ENCODE results near the gene FAM53B. TPM values are rescaled to one million over a fixed set of nuclear protein-coding genes. Genes with fewer than 3 reads are reported as not detected.

FAM53B gene
- total RNA-seq, 1 experiment from 2014 or later: 18.3 TPM

- CTCF ChIA-PET: interaction anchor here (0.6 kb wide), 1 partner anchor 26 kb away, joined by 3 read pairs; no protein-coding TSS in a partner anchor
- no peak overlapping the region for H3K4me3 ChIP-seq (ENCODE audit: low read depth, low read length, poor library complexity, severe bottlenecking)
- intact Hi-C loops (cut with micrococcal nuclease; ENCODE audit: unreplicated experiment): no loop called here
- POLR2A ChIA-PET (ENCODE audit: low non-redundant PET): interaction anchor here (0.7 kb wide), 1 partner anchor 78 kb away, joined by 6 read pairs; no protein-coding TSS in a partner anchor
- BruUV-seq (replicated peaks): no TSS peak
- no peaks in the 10 kb centered on the region for H3K27me3 ChIP-seq (replicated peaks; ENCODE audit: insufficient read depth, low read depth, low read length, poor library complexity)
- no peaks in the 10 kb centered on the region for H3K9me3 ChIP-seq (ENCODE audit: low read depth, low read length, poor library complexity, severe bottlenecking)
- peak; percentile 12 for DNase-seq (ENCODE audit: low spot score)
- H3K36me3 ChIP-seq (ENCODE audit: insufficient read depth, low read length, poor library complexity, severe bottlenecking): peaks cover 35% of the 10 kb centered on the region
- H3K27ac ChIP-seq (ENCODE audit: low read depth, low read length, poor library complexity, severe bottlenecking): no peak overlapping the region
- peaks cover 20% of the 10 kb centered on the region for H3K4me1 ChIP-seq (ENCODE audit: insufficient read depth, low read length, poor library complexity, severe bottlenecking)
- no peak for TF ChIP-seq CTCF (conservative IDR thresholded peaks at IDR 0.05; ENCODE audit: low read depth, low read length)
- TF ChIP-seq EZH2 (IDR thresholded peaks at IDR 0.05; ENCODE audit: borderline replicate concordance, low read depth, low read length, poor library complexity, severe bottlenecking): no peak
Observed at GRCh38 chr10:124765256-124765655, 21.1 kb upstream of the FAM53B start.

- Histone ChIP-seq H3K9me3 (ENCODE audit: low read depth, low read length, poor library complexity, severe bottlenecking) (no peaks in the 10 kb centered on the region), H3K27ac (ENCODE audit: low read depth, low read length, poor library complexity, severe bottlenecking) (no peak overlapping the region), H3K4me1 (ENCODE audit: insufficient read depth, low read length, poor library complexity, severe bottlenecking) (peaks cover 20% of the 10 kb centered on the region), H3K36me3 (ENCODE audit: insufficient read depth, low read length, poor library complexity, severe bottlenecking) (peaks cover 50% of the 10 kb centered on the region), H3K4me3 (ENCODE audit: low read depth, low read length, poor library complexity, severe bottlenecking) (no peak overlapping the region), H3K27me3 (replicated peaks; ENCODE audit: insufficient read depth, low read depth, low read length, poor library complexity) (no peaks in the 10 kb centered on the region)
- POLR2A ChIA-PET (ENCODE audit: low non-redundant PET): no interaction called here
- CTCF ChIA-PET: no interaction called here
- BruUV-seq (replicated peaks): no TSS peak
- intact Hi-C loops (cut with micrococcal nuclease; ENCODE audit: unreplicated experiment): no loop called here
- TF ChIP-seq CTCF (conservative IDR thresholded peaks at IDR 0.05; ENCODE audit: low read depth, low read length) (no peak), EZH2 (IDR thresholded peaks at IDR 0.05; ENCODE audit: borderline replicate concordance, low read depth, low read length, poor library complexity, severe bottlenecking) (no peak)
- no peak for DNase-seq (ENCODE audit: low spot score)
Observed at GRCh38 chr10:124763267-124763666, 19.1 kb upstream of the FAM53B start.

- TF ChIP-seq EZH2 (IDR thresholded peaks at IDR 0.05; ENCODE audit: borderline replicate concordance, low read depth, low read length, poor library complexity, severe bottlenecking): no peak
- TF ChIP-seq CTCF (conservative IDR thresholded peaks at IDR 0.05; ENCODE audit: low read depth, low read length): no peak
- peaks cover 29% of the 10 kb centered on the region for H3K4me1 ChIP-seq (ENCODE audit: insufficient read depth, low read length, poor library complexity, severe bottlenecking)
- no peaks in the 10 kb centered on the region for H3K27me3 ChIP-seq (replicated peaks; ENCODE audit: insufficient read depth, low read depth, low read length, poor library complexity)
- no peak overlapping the region for H3K27ac ChIP-seq (ENCODE audit: low read depth, low read length, poor library complexity, severe bottlenecking)
- intact Hi-C loops (cut with micrococcal nuclease; ENCODE audit: unreplicated experiment): no loop called here
- no peaks in the 10 kb centered on the region for H3K9me3 ChIP-seq (ENCODE audit: low read depth, low read length, poor library complexity, severe bottlenecking)
- H3K36me3 ChIP-seq (ENCODE audit: insufficient read depth, low read length, poor library complexity, severe bottlenecking): peaks cover 53% of the 10 kb centered on the region
- no peak for DNase-seq (ENCODE audit: low spot score)
- ChIA-PET CTCF (no interaction called here), POLR2A (ENCODE audit: low non-redundant PET) (no interaction called here)
- H3K4me3 ChIP-seq (ENCODE audit: low read depth, low read length, poor library complexity, severe bottlenecking): no peak overlapping the region
- BruUV-seq (replicated peaks): no TSS peak
Observed at GRCh38 chr10:124762281-124762680, 18.1 kb upstream of the FAM53B start.

All from A673 (cell line).